ENCODE data around the gene CDC42. TPM values are rescaled to one million over a fixed set of nuclear protein-coding genes. Genes with fewer than 3 reads are reported as not detected.

Gene CDC42
- total and polyA plus RNA-seq, 2 of the 13 experiments (the other 11 are each of a cell fraction or from before 2014, with no cell fraction given): 138 to 237 TPM

- H3K27ac ChIP-seq (ENCODE audit: extremely low read length, insufficient read depth, low read length): no peak overlapping the region
- no peaks in the 10 kb centered on the region for H3K9me3 ChIP-seq (ENCODE audit: low read length)
- POLR2A ChIA-PET: no interaction called here
- peaks cover 0 to 3% of the 10 kb centered on the region in 2 experiments; a peak in 1 of 5 replicates for H3K36me3 ChIP-seq (replicated peaks in 1 of 2; ENCODE audit: control insufficient read depth in 1 of 2, insufficient read depth in 2 of 2, low read length in 2 of 2)
- in situ Hi-C loops (cut with HindIII; ENCODE audit: extremely low pct_ligation_motif_present, low pct_unique_long_range_greater_than_20kb) (no loop called here), intact Hi-C loops (cut with micrococcal nuclease; ENCODE audit: unreplicated experiment) (no loop called here)
- no peak for FAIRE-seq
- TF ChIP-seq POLR2G (IDR thresholded peaks at IDR 0.05; ENCODE audit: low read depth, low read length): no peak
- peak; percentile 15; the same call in 1 of the 2 replicates for TF ChIP-seq ZNF770 (CRISPR knock-in tag; IDR thresholded peaks at IDR 0.05)
- BruUV-seq (replicated peaks): no TSS peak
- H4K20me1 ChIP-seq (ENCODE audit: insufficient read depth, low read length): peaks cover 67% of the 10 kb centered on the region
- WGBS (ENCODE audit: low lambda C conversion rate): 83% methylated on average over 6 of the region's 6 CpGs
- peak overlapping the region; percentile 43; the same call in 1 of the 2 replicates for H3K4me2 ChIP-seq (ENCODE audit: low read depth, low read length)
- 0 out of 6 replicates have a peak overlapping the region, but pooled peaks of 1 of the 3 experiments have one; percentile 10 for H3K4me3 ChIP-seq (replicated peaks in 1 of 3; ENCODE audit: insufficient read depth in 1 of 3, low read depth in 2 of 3, low read length in 3 of 3)
- no peak for DNase-seq (ENCODE audit: low spot score)
- ATAC-seq: no peak
- H3K9ac ChIP-seq (ENCODE audit: insufficient read depth, low read depth, low read length): no peak overlapping the region
- no peak overlapping the region for H2AFZ ChIP-seq (ENCODE audit: low read length)
- H3K4me1 ChIP-seq (ENCODE audit: insufficient read depth, low read length): peaks cover 41% of the 10 kb centered on the region
- H3K79me2 ChIP-seq (ENCODE audit: insufficient read depth, low read length): peaks cover 68% of the 10 kb centered on the region
- CTCF ChIA-PET (ENCODE audit: low intra/inter-chr PET ratio, low total read pairs): no interaction called here
- no peaks in the 10 kb centered on the region; a peak in 1 of 5 replicates for H3K27me3 ChIP-seq (ENCODE audit: control insufficient read depth in 1 of 2, insufficient read depth in 2 of 2, low read length in 2 of 2)
These were observed 3.0 kb downstream of the CDC42 start for GRCh38 chr1:22055463-22055862.

- 84% methylated on average over 1 of the region's 1 CpG for whole genome bisulfite sequencing (ENCODE audit: low lambda C conversion rate)
- intact Hi-C loops (cut with micrococcal nuclease; ENCODE audit: unreplicated experiment) (no loop called here), in situ Hi-C loops (cut with HindIII; ENCODE audit: extremely low pct_ligation_motif_present, low pct_unique_long_range_greater_than_20kb) (no loop called here)
- ATAC-seq (no peak), FAIRE-seq (no peak), DNase-seq (ENCODE audit: low spot score) (no peak)
- Histone ChIP-seq H3K9me3 (ENCODE audit: low read length) (no peaks in the 10 kb centered on the region), H3K27ac (ENCODE audit: extremely low read length, insufficient read depth, low read length) (no peak overlapping the region), H3K4me2 (ENCODE audit: low read depth, low read length) (0 out of 2 replicates have a peak overlapping the region, but pooled peaks have one; percentile 43), H3K4me1 (ENCODE audit: insufficient read depth, low read length) (peaks cover 41% of the 10 kb centered on the region), H3K27me3 (ENCODE audit: control insufficient read depth in 1 of 2, insufficient read depth in 2 of 2, low read length in 2 of 2) (no peaks in the 10 kb centered on the region; a peak in 1 of 5 replicates), H3K9ac (ENCODE audit: insufficient read depth, low read depth, low read length) (no peak overlapping the region), H3K36me3 (replicated peaks in 1 of 2; ENCODE audit: control insufficient read depth in 1 of 2, insufficient read depth in 2 of 2, low read length in 2 of 2) (peaks cover 0 to 3% of the 10 kb centered on the region in 2 experiments; a peak in 1 of 5 replicates), H4K20me1 (ENCODE audit: insufficient read depth, low read length) (peaks cover 72% of the 10 kb centered on the region), H3K79me2 (ENCODE audit: insufficient read depth, low read length) (peaks cover 73% of the 10 kb centered on the region), H3K4me3 (replicated peaks in 1 of 3; ENCODE audit: insufficient read depth in 1 of 3, low read depth in 2 of 3, low read length in 3 of 3) (no peak overlapping the region), H2AFZ (ENCODE audit: low read length) (no peak overlapping the region)
- BruUV-seq (replicated peaks): no TSS peak
- POLR2A ChIA-PET: no interaction called here
- 0 out of 2 replicates have a peak, but pooled peaks have one; percentile 22 for TF ChIP-seq MAFF (IDR thresholded peaks at IDR 0.05; ENCODE audit: low read depth, low read length)
- TF ChIP-seq ZBTB8A (CRISPR knock-in tag; IDR thresholded peaks at IDR 0.05; ENCODE audit: borderline replicate concordance, low read depth): no peak
- peak; percentile 16 to 41; a peak in 1 of 4 replicates for TF ChIP-seq MAFK (conservative IDR thresholded peaks at IDR 0.05 in 1 of 2, IDR thresholded peaks at IDR 0.05 in 1 of 2; ENCODE audit: low read length in 2 of 2)
- CTCF ChIA-PET (ENCODE audit: low intra/inter-chr PET ratio, low total read pairs): no interaction called here
These were observed 3.5 kb downstream of the CDC42 start for GRCh38 chr1:22056043-22056442.

All from HepG2 (cell line).